Midbrain (tissue), 1 donor: ENCODE results near the gene DLGAP5.

Source experiments
- DNase-seq: peaks from one replicate; lab custom pipeline; 2025; lab: John Stamatoyannopoulos, UW

DLGAP5 gene

DNA sequence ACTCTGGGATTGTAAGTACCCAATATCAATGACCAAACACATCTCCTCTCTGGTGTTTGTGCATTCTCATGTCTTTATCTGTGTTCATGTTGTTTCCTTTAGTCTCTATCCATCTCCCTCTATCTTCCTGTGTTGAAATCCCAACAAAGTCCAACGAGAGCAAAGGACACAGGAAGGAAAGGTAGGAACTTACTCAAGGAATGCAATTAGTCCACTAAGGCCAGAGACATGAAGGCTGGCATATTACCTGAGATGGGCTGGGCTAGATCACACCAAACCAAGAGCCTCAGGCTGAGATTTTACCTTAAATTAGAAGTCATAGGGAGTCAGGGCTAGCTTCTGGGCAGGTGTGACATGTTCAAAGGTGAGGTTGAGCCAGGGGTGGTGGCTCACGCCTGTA, 76.7 kb downstream of the DLGAP5 start:
- no peak for DNase-seq

DNA sequence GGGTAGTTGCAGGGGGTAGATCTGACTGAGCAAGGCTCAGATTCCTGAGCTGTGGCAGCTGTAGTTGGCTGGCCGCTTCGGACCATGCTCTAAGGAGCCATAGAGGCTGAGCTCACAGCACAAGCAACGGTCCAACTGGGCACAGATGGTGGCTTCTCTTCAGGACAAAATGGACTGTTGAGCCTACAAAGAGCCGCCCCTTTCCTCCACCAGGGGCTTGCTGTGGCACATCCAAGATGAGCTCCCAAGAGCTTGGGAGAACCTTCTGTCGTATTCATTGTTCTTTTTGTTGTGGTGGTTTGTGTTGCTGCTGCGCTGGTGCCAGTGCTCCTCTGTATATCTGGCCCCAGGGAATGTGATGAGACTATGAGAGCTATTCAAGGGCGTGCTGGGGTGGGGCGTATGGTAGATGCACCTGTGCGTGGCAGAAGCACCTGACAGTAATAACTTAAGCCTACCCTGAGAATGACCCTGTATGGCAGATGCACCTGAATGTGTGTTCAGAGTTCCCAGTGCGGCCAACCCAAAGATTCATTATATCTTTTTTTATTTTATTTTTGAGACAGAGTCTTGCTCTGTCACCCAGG, 80.2 kb downstream of the DLGAP5 start:
- no peak for DNase-seq

DNA sequence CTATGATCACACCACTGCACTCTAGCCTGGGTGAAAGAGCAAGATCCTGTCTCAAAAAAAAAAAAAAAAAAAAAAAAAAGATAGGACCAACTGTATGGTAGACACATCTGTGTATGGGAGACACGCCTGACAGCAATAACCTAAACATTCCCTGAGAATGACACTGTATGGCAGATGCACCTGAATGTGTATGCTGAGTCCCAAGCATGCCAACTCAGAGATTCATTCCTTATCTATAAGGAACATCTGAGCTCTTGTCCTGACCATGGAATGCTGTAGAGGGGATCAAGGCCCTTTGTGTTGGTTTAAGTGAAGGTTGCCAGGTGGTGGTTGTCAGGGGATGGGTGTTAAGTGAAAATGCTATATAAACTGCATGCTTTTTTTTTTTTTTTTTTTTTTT, 81.5 kb downstream of the DLGAP5 start:
- no peak for DNase-seq

DNA sequence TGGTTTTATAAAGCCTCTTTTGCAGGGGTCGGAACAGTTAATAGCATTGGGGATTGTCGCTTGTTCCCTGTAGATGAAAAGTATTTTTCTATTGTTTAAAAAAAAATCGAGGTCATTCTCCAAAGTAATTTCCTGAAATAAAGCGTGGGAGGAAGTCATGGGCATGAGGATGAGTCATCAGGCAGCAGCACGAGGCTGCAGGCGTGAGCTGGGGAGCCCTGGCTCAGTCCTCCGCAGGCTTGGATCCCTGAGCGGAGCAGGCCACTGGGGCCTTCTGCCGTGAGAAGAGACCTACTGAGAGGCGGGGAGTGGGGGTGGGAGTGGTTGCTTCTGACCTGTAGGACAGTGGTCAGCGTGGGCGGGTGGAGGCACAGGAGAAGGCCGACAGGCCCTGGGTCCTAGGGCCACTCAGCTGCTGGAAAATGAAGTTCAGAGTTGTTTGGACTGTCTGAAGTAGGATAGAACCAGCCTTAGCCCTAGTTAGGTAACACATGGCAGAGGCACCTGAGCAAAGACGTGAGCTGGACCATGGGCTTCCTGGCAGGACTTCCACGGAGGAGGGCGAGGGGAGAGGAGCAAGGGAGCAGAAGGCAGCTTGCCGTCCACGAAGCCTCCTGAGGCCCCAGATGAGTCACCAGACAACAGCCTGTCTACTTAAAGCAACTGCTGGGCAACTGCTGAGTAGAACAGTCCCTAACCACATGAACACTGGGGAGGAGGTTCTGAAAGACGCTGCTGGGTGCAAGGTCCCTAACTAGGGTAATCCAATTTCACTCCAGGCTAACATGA, 83.4 kb downstream of the DLGAP5 start:
- no peak for DNase-seq

DNA sequence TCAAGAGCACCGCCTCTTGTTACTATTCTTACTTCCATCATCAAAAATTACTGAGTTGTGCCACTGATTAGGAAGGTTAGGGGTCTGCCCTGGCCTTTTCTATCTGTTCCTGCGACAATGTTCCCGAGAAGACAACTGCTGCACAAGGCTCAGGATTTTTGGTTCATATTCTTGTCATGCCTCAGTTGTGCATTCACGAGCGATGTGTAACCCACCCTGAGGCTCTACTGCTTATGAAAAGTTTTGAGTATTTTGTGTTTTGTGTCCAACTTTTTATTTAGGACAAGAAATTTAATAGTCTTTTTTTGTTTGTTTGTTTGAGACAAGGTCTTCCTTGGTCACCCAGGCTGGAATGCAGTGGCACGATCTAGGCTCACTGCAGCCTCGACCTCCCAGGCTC, 85.4 kb downstream of the DLGAP5 start:
- DNase-seq: no peak

DNA sequence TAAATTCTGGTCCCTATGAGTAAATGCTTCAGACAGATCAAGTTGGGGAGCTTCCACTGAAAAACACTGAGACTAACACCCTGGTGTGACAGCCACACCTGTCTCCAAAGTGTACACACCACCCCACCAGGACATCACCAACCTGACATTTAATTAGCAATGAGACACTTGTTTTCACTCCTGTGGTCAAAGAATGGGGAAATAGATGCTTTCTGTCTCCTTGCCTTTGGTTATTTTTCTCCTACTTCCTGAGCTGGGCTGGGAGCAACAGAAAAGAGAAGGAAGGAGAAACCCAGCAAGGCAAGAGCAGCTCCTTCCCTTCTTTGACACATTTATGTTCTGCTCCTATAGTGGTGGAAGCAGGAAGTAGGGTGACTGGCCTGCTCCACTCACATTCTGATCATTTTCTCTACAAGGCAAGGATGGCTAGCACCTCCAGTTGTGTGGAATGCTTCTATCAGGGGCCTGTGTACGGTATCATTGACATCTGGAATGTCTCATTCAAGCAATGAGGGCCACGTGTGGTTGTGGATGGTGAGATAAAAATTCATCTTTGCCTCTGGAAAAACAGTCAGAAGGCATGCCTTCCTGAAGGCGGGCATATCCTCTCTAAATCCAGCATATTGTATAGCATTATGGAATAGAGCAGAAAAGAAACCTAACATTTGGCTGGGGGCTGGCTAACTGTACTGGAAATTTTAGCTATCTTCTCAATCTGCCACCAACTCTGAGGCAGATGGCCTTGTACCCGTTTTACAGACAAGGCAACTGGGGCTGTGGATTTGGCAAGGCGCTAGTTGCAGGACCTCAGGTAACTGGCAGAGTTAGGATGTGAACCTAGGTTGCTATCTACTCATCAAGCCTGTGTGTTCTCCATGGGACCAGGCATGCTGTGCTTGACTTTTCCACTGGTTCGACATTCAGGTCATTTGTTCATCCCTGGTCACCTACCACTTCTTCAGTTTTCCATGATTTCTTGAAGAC, 87.1 kb downstream of the DLGAP5 start:
- DNase-seq: no peak

DNA sequence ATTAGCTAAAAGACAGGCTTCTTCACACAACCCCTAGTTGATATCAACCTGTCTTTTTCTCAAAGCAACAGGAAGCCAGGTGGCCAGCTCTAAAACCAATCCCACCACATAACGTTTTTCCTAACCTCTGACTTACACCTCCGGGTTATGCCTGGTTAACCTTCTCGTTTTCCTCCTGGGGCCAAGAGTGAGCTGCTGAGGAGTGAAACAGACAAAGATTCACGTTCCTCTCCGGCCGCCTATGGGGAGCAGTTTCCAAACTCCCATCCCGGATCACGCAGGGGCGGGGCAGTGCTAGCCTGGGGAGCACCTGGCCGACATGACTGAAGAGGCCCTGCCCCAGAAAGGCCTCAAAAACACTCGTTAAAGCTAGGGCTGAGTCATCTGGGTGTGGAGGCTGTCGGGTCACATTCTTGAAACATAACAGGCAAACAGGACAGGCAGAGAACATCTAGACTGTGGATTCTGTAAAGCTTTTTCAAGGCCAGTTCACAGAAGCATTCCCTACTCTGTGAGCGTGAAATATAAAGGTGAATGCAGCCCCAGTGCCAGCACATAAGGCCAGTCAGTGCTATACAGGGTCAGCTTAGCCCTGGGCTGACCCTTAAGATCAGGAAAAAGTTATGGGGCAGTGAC, 88.3 kb downstream of the DLGAP5 start:
- no peak for DNase-seq

DNA sequence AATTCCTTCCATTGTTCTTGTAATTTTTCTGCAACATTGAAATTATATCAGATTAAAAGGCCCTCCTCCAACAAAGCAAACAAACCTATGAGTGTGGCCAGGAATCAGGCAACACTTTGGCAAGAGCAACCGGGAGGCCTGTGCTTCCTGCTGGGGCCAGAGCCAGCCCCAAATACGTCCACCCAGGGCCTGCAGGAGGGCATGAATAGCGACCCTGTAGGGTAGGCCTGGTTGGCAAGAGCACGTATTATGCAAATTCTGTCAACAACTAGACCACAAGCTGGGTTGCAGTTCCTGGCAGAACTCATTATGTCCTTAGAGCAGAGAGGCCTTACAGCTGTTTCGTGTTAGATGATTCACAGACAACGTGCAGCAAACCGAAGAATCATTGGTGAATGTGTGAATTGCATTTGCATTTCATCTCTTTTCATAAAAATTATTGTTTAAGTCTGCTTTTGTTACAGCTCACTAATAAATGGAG, 89.2 kb downstream of the DLGAP5 start:
- peak; percentile 69 for DNase-seq

DNA sequence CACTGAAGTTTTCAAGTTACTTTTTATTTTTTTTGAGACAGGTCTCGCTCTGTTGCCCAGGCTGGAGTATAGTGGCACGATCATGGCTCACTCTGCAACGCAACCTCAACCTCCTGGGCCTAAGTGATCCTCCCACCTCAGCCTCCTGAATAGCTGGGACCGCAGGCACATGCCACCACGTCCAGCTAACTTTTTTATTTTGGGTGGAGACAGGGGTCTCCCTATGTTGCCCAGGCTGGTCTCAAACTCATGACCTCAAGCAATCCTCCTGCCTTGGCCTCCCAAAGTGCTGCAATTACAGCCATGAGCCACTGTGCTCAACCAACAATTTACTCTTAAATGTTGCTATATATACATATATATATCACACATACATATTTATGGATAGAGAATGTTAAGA, 89.7 kb downstream of the DLGAP5 start:
- DNase-seq: no peak

DNA sequence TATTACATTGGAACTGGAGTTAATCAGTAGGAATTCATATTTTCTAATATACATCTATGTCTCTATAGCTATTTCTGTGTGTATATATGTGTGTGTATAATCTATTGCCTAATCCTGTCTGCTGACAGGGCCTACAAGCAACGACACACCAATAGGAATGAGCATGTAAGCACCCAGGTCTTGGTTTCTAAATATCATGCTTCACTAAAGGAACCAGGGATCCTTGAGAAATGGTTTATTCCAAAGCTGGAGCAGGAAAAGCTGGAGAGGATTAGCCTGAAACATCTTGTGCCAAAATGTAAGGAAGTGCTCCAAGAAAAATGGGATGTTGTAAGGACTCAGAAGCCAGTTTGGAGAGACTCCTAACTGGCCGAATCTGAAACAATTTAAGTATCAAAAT, 91.6 kb downstream of the DLGAP5 start:
- no peak for DNase-seq

DNA sequence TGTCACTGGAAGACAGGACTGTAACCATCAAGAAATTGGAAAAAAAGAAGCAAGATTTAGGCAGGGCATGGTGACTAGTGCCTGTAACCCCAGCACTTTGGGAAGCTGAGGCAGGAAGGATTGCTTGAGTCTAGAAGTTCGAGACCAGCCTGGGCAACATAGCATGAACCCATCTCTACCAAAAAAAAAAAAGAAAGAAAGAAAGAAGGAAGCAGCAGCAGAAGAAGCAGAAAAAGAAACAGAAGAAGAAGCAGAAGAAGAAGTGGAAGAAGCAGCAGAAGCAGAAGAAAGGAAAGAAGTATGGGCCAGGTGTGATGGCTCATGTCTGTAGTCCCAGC, 92.9 kb downstream of the DLGAP5 start:
- DNase-seq: no peak
